Smooth muscle cell (in vitro differentiated cells): Measurements from ENCODE around the gene SELENOM. TPM values are rescaled to one million over a fixed set of nuclear protein-coding genes. Genes with fewer than 3 reads are reported as not detected.

ENCODE experiments used
- DNase-seq: peaks from one replicate; lab custom pipeline; 2025; ENCODE audit not compliant: unreplicated experiment; lab: John Stamatoyannopoulos, UW
- H2AFZ ChIP-seq: fragments of 200-600 bp; sonication (generic); 2 replicates; pipeline ENCODE4 v1.6.0; 2016; ENCODE audit warnings: antibody characterized with exemption, low read depth, mild to moderate bottlenecking
- H3F3A ChIP-seq: fragments of 200-600 bp; sonication (generic); 2 replicates; pipeline ENCODE4 v1.6.0; 2017; ENCODE audit warnings: antibody characterized with exemption, low read depth
- H3K27ac ChIP-seq: fragments of 200-600 bp; sonication (generic); 2 replicates; pipeline ENCODE4 v1.5.1; 2016; ENCODE audit warnings: low read depth, mild to moderate bottlenecking
- H3K27me3 ChIP-seq: fragments of 200-600 bp; sonication (generic); 2 replicates; pipeline ENCODE4 v1.6.1; 2016; ENCODE audit warnings: low read depth, mild to moderate bottlenecking
- H3K36me3 ChIP-seq: fragments of 200-600 bp; sonication (generic); 2 replicates; pipeline ENCODE4 v1.5.1; 2016; ENCODE audit warnings: low read depth
- H3K4me1 ChIP-seq: fragments of 200-600 bp; sonication (generic); 2 replicates; pipeline ENCODE4 v1.5.1; 2016; ENCODE audit warnings: low read depth
- H3K4me2 ChIP-seq: fragments of 200-600 bp; sonication (generic); 2 replicates; pipeline ENCODE4 v1.6.0; 2016; ENCODE audit warnings: mild to moderate bottlenecking
- H3K4me3 ChIP-seq: fragments of 200-600 bp; sonication (generic); 2 replicates; pipeline ENCODE4 v1.5.1; 2016; ENCODE audit warnings: mild to moderate bottlenecking
- H3K79me2 ChIP-seq: fragments of 200-600 bp; sonication (generic); 2 replicates; pipeline ENCODE4 v1.6.0; 2016; ENCODE audit warnings: low read depth, mild to moderate bottlenecking
- H3K9ac ChIP-seq: fragments of 200-600 bp; sonication (generic); 2 replicates; pipeline ENCODE4 v1.6.0; 2016; ENCODE audit warnings: low read depth
- H3K9me3 ChIP-seq: fragments of 200-600 bp; sonication (generic); replicated peaks from 2 replicates; pipeline ENCODE4 v1.5.1; 2016; ENCODE audit warnings: low read depth
- H4K20me1 ChIP-seq: fragments of 200-600 bp; sonication (generic); 2 replicates; pipeline ENCODE4 v1.6.0; 2016; ENCODE audit warnings: low read depth
- CTCF ChIP-seq: fragments of 200-600 bp; sonication (generic); IDR thresholded peaks from 2 replicates; pipeline ENCODE4 v1.5.1; 2017; ENCODE audit warnings: borderline replicate concordance, mild to moderate bottlenecking, antibody characterized with exemption; ENCODE audit not compliant: insufficient read depth, poor library complexity, severe bottlenecking
- WGBS: methylation state at CpG from one replicate; pipeline ENCODE4 v1.1.7; 2016; ENCODE audit warnings: low lambda C conversion rate; 5-methylcytosine and 5-hydroxymethylcytosine counted together
- polyA plus RNA-seq: library from polyadenylated mRNA; unstranded; fragments of >200 nt; fragmentation: Nextera tagmentation; extraction: Ambion mirVana; gene quantifications from 2 replicates; pipeline ENCODE4 v1.2.1, GENCODE V29; 2016
- total RNA-seq: library from RNA; depleted of rRNA; stranded (reverse); fragments of >200 nt; gene quantifications from 2 replicates; pipeline ENCODE4 v1.2.3, GENCODE V29; 2014

SELENOM gene
- total and polyA plus RNA-seq, 2 experiments from 2014 or later: 450 to 600 TPM

- no peaks in the 10 kb centered on the region for H3K9me3 ChIP-seq
- H3K9ac ChIP-seq: no peak overlapping the region
- H3K27ac ChIP-seq: no peak overlapping the region
- no peaks in the 10 kb centered on the region for H3K79me2 ChIP-seq
- DNase-seq: no peak
- H3K4me3 ChIP-seq: no peak overlapping the region
- no peak for TF ChIP-seq CTCF
- H3K4me2 ChIP-seq: no peak overlapping the region
- no peaks in the 10 kb centered on the region for H3F3A ChIP-seq
- H2AFZ ChIP-seq: no peak overlapping the region
- 72% methylated on average over 3 of the region's 3 CpGs for WGBS
- peaks cover 7% of the 10 kb centered on the region for H3K27me3 ChIP-seq
- H3K36me3 ChIP-seq: no peaks in the 10 kb centered on the region
- no peaks in the 10 kb centered on the region for H3K4me1 ChIP-seq
- no peaks in the 10 kb centered on the region for H4K20me1 ChIP-seq
Observed at GRCh38 chr22:31153357-31153756, 46.0 kb upstream of the SELENOM start.

DNA sequence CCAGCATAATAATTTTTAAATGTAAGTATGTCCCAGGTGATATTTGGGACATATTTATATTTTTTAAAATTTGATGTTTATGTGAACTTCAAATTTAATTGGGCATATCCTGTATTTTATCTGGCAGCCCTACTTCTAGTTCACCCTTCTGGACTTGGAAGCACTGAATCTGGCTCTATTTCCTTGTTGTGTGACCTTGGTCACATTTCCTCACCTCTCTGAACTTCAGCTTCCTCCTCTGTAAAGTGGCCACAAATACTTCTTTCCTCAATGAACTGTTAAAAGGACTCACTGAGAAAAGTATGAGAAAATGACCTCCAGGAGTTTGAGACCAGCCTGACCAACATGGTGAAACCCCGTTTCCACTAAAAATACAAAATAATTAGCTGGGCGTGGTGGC, 44.5 kb upstream of the SELENOM start:
- Histone ChIP-seq H4K20me1 (no peaks in the 10 kb centered on the region), H3K79me2 (no peaks in the 10 kb centered on the region), H3K36me3 (no peaks in the 10 kb centered on the region), H3K4me1 (no peaks in the 10 kb centered on the region), H3K9me3 (no peaks in the 10 kb centered on the region), H3K4me3 (no peak overlapping the region), H2AFZ (no peak overlapping the region), H3F3A (no peaks in the 10 kb centered on the region), H3K4me2 (no peak overlapping the region), H3K9ac (no peak overlapping the region), H3K27me3 (no peaks in the 10 kb centered on the region), H3K27ac (no peak overlapping the region)
- TF ChIP-seq CTCF: no peak
- DNase-seq: no peak
- WGBS: 87% methylated on average over 2 of the region's 2 CpGs

- Histone ChIP-seq H3K4me3 (no peak overlapping the region), H3K36me3 (no peaks in the 10 kb centered on the region), H3K4me2 (no peak overlapping the region), H3K9ac (no peak overlapping the region), H2AFZ (no peak overlapping the region), H4K20me1 (no peaks in the 10 kb centered on the region), H3K27me3 (no peaks in the 10 kb centered on the region), H3K4me1 (no peaks in the 10 kb centered on the region), H3K9me3 (no peaks in the 10 kb centered on the region), H3K79me2 (no peaks in the 10 kb centered on the region), H3K27ac (no peak overlapping the region), H3F3A (no peaks in the 10 kb centered on the region)
- TF ChIP-seq CTCF: peak; percentile 35
- 54% methylated on average over 3 of the region's 3 CpGs for WGBS
- no peak for DNase-seq
Observed at GRCh38 chr22:31150615-31151014, 43.2 kb upstream of the SELENOM start.

DNA sequence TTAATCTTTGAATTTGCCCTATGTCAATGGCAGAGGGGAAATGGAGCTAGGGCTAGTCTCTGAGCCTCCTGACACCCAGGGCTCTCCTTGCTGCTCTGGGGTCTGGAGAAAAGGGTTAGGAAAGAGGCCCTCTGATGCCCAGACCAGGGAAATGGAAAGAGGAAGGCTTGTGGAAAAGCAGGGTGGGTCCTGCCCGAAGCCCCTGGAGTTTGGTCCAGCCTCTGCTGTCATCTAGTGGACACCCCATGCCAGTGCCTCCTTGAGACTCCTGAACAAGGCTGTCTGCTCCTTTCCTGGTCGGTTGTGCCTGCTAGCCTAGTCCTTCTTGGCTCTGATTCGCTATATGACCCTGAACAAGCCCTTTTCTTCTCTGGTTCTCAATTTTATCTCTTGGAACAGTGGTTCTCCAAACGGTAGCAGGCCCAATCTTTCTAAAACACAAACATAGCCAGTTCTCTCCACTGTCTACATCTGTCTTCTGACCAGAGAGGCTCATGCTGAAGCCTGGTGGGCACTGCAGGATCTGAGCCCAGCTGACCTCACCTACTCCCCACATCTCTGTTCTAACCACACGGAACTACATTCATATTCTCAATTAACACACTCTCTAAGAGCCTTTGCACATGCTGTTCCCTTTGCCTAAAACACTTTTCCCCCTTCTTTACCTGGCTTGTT, 41.7 kb upstream of the SELENOM start:
- H3K9me3 ChIP-seq: no peaks in the 10 kb centered on the region
- no peak overlapping the region for H3K9ac ChIP-seq
- no peaks in the 10 kb centered on the region for H3K27me3 ChIP-seq
- peak overlapping the region; percentile 46 for H3K4me2 ChIP-seq
- WGBS: 17% methylated on average over 5 of the region's 5 CpGs
- H3K27ac ChIP-seq: peak overlapping the region; percentile 55
- H3K36me3 ChIP-seq: no peaks in the 10 kb centered on the region
- H3K4me3 ChIP-seq: no peak overlapping the region
- peak overlapping the region; percentile 82 for H2AFZ ChIP-seq
- peak; percentile 76 for TF ChIP-seq CTCF
- no peaks in the 10 kb centered on the region for H4K20me1 ChIP-seq
- no peaks in the 10 kb centered on the region for H3F3A ChIP-seq
- peak; percentile 12 for DNase-seq
- no peaks in the 10 kb centered on the region for H3K79me2 ChIP-seq
- no peaks in the 10 kb centered on the region for H3K4me1 ChIP-seq
